Islet precursor cell (in vitro differentiated cells): ENCODE results near the gene NAE1.

Experiments used
- DNase-seq: peaks from one replicate; pipeline ENCODE4 v3.0.0-alpha.2; 2018

Gene NAE1

GRCh38 chr16:66849549-66849948 is 18.8 kb upstream of the NAE1 start:
- peak; percentile 36 for DNase-seq

DNA sequence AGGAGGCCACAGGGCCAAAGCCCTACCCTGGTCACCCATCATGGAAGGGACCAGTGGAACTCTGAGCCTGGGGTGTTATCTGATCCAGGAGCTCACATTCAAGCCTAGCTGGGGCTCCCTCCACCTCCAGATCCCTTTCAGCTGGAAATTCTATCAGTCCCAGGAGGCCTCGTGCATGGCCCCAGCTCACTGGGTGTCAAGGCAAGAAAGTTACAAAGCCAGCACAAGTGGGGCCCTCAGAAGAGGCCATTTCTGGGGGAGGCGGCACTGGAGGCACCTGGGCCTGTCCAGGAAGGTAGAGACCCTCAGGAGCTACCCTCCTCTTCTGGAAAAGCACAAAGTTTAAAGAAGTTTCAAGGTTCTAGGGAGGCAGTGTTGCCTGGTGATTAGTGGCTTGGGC is 18.2 kb upstream of the NAE1 start:
- DNase-seq, result peak; percentile 45

DNA sequence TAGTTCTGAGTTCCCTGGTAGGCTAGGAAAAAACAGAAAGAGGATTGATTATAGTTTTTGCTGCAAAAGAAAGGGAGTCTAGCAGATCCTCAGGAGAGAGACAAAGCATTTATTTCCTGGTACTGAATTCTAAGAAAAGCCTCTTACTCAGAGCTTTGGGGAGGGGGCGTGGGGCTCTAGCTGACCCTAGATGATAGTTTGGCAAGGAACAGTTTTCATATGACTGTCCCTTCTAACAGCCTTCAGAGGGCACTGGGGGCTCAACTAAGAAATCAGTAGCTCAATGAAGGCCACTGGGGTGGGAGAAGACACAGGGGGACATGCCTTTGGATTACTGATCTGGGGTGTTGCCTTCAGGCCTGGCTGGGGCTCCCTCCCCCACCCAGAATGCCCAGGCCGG is 17.4 kb upstream of the NAE1 start:
- DNase-seq, result no peak

GRCh38 chr16:66847533-66848067 is 16.8 kb upstream of the NAE1 start:
- peak; percentile 29 for DNase-seq

DNA sequence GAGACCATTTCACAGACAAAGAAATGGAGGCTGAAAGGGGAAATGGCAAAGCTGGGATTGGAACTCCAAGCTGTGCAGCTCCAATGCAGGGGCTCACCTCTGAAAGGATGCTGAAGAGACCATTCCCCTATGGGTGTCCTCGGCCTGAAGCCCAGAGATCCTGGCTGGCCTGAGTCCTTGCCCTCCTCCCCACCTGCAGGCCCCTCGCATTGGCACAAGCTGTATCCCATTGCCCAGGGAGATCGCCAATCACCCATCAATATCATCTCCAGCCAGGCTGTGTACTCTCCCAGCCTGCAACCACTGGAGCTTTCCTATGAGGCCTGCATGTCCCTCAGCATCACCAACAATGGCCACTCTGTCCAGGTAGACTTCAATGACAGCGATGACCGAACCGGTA is 16.1 kb upstream of the NAE1 start:
- DNase-seq, result no peak

DNA sequence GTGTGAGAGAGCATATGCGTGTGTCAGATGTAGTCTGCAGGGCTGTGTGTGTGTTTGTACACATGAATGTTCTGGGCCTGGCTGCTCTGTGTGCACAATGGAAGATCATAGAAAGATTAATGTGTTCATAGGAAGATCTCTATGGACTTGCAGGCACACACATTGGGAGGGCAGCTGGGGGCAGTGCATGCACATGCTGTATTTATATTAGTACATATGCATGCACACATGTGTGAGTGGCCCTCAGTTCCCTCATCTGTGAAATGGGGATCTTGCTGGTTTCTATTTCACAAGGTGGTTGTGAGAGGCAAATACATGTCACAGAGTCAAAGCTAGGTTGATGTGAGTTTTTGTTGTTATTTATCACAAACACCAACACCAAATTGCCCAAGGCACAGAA is 15.5 kb upstream of the NAE1 start:
- DNase-seq, result no peak

GRCh38 chr16:66845791-66846221 is 15.0 kb upstream of the NAE1 start:
- DNase-seq, result no peak

DNA sequence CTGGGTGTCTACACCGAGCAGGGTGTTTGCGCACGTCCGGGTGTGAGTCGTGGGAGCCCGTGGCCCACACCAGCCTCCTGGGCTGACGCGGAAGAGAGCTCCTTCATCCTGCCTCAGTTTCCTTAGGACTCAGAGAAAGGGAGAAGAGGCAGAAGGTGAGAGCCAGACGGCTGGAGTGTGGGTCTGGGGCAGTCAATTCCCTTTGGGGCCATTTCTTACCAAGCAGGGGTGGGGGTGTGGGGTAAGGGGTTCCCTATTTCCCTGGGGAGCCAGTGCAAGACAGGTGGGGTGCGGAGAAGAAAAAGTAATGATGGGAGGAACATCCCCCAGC is 14.3 kb upstream of the NAE1 start:
- DNase-seq, result no peak

GRCh38 chr16:66844342-66845079 is 13.7 kb upstream of the NAE1 start, which contains the start of gene CA7:
Gene CA7, plus strand, starts transcription at chr16:66844414. Its CDS starts 74 bp downstream, at chr16:66844488.
- peak; percentile 61 for DNase-seq

DNA sequence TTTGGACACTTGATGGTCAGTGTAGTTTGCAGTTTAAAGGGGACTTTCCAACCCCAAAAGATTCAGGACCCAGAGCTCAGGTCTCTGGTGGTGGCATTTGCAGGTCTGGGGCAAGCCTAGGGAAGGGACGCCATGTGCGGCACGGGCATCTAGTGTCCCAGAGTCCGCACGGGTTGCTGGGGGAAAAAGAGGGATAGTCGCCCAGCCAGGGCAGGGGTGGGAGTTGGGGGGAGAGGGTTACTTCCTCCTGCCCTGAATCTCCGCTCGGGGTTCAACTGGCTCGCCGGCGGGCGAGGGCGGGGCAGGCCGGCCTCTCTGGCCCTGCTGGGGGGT is 13.2 kb upstream of the NAE1 start:
- no peak for DNase-seq

DNA sequence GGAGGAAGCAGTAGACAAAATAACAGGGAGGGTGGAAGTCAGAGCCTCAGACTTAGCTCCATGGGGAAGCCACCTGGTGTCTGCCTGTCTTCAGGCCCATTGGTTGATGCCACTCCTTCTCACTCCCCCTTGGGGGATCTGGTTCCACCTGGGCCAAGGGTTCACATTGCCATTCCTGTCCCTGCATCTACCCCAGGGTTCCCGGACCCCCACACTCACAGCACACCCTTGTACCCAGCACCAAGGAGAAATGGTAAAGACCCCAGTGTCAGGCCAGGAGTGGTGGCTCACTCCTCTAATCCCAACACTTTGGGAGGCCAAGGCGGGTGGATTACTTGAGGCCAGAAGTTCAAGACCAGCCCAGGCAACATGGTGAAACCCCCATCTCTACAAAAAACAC is 12.4 kb upstream of the NAE1 start:
- no peak for DNase-seq

DNA sequence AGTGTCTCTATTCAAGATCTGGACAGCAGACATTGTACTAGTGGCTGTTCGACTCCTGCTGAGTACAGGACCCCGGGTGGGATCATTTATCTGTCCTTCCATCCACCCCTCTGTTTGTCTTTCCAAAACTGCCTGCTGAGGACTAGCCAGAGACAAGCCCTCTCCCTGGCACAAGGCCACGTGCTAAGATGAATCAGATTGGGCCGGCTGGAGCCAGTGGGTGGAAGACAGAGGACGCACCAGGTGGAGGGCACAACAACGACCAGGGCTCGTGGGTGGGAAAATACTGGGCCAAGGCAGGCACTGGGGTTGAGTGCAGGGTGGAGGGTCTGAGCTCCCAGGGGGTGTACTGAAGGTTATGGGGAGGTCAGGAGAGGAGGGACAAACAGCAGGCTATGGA is 12.0 kb upstream of the NAE1 start:
- no peak for DNase-seq

DNA sequence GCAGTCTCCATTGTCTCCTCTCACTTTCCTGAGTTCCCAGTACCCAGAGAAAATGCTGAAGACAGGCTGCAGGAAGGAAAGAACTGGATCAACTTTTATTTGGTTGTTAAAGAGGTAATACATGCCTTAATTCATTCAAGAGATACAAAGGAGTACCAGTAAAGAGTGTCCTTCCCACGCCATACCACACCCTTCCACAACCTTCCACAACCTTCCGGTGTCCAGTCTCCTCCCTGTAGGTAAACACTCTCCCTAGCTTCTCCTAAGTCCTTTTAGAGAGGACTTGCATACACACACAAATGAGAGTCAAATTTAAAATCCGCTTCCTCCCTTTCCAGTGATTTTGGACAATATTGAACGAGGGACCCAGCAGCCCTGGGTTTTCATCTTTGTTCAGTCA is 10.6 kb upstream of the NAE1 start:
- DNase-seq, result no peak

GRCh38 chr16:66840883-66841282 is 10.1 kb upstream of the NAE1 start:
- no peak for DNase-seq

DNA sequence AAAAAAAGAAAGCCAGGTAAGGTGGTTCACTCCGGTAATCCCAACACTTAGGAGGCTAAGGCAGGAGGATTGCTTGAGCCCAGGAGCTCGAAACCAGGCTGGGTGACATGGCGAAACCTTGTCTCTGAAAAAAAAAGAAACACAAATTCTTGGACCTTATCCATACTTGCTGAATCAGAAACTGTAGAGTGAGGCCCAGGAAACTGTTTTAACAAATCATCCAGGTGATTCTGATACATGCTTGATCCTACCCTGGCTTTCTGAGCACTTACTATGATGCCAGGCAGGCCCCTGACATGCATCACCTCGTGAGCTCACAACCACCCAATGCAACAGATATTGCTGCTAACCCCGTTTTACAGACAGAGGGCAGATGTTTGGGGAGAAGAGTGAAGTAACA is 4.0 kb upstream of the NAE1 start:
- no peak for DNase-seq

DNA sequence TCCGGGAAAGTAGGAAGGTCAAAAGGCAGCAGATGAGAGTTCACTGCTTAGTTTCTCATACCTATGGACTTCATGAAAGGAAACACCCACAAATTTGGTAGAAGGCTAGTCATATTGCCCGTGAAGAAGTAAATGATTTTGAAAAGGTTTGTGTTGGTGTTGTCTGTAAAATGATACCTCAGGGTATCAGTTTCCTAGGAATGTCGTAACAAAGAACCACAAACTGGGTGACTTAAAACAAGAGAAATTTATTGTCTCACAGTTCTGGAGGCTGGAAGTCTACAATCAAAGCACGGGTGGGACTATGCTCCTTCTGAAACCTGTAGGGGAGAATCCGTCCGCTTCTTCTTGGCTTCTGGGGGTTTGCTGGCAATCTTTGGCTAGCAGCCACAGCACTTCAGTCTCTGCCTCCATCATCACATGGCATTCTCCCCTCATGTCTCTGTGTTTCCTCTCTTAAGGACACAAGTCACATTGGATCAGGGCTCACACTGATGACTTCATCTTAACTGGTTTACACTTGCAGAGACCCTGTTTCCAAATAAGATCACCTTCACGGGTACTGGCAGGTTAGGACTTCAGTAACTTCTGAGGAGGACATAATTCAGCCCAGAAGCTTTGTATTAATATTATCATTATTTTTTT is 2.0 kb upstream of the NAE1 start:
- DNase-seq, result no peak

DNA sequence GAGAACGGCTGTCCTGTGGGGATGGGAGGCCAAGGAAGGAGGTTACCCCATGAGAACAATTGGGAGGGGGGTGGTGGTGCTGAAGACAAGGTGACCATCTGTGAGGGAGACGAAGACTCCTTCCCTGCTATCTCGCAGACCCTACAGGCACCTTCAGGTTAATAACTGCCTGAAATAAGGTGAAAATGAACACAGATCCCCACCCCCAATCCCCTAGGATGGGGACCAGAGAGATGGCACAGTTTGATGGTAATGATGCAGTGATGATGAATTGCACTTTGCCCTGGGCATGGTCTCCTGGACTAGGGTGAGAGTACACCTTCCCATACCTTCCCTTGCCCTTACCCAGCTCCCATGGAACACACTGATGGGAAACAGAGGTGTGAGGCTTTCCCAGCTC is 1.4 kb upstream of the NAE1 start:
- no peak for DNase-seq

DNA sequence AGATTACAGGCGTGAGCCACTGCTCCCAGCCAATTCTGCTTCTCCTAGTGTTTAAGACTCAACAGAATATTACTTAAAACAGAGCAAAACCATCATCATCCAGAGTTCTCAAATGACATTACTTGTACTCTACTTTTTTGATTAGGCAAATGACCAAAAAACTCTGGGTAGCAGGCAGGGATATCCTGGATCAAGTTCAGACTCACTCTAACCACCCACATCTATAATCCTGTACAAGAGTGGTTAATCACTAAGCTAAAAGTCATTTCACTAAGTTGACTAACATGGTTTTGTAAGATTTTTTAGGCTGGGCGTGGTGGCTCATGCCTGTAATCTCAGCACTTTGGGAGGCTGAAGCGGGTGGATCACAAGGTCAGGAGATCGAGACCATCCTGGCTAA is 6.8 kb downstream of the NAE1 start:
- DNase-seq, result no peak

GRCh38 chr16:66814734-66815133 is 16.0 kb downstream of the NAE1 start:
- DNase-seq, result no peak

DNA sequence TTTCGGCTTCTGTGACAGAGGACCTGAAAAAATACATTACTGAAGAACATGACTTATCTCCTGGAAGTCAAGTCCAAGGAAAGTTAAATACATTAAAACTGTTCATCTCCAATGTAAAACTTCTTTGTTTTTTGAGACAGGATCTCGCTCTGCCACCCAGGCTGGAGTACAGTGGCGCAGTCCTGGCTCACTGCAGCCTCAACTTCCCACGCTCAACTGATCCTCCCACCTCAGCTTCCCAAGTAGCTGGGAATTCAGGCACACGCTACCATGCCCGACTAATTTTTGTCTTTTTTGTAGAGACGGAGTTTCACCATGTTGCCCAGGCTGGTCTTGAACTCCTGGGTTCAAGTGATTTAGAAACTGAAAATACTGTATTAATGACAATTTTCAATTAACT is 19.7 kb downstream of the NAE1 start:
- DNase-seq, result no peak

GRCh38 chr16:66810391-66810790 is 20.4 kb downstream of the NAE1 start:
- no peak for DNase-seq

DNA sequence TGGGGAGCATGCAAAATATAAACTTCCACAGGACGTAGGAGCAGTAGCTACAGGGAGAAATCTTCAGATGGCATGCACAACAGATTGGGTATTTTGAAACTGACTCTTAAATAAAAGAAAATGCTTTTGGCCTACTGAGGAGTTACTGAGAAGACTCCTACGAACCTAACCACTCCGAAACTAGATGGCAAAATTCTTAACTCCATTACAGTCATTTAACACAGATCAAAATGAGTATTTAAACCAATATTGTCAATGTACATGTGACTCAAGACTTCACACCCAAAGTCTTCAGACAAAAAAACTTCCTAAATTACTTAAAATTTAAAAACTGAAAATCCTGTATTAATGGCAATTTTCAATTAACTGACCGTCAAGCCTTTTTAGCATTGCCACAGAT is 21.0 kb downstream of the NAE1 start:
- DNase-seq, result no peak

DNA sequence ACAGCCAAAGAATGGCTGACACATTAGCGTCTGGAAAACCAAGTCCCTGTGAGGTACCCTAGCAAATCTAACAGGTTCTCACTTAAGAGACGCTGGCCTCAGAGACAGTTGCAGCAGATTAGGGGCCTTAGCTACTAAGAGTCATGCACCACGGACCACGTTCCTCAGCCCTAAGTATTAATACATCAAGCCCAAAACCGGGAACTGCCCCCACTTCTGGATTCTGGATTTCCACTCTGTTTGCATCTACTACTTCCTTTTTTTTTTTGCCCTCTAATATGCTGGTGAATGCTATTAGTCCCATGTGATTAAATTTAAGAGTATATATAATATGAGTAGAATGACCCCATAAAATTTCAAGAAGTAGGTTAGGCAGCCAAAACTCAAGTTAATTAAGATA is 28.6 kb downstream of the NAE1 start:
- no peak for DNase-seq

GRCh38 chr16:66801320-66802105 is 29.3 kb downstream of the NAE1 start, which contains the start of gene TERB1:
Gene TERB1, minus strand, starts transcription at chr16:66801584. Its CDS starts 4,786 bp downstream, at chr16:66796798.
- DNase-seq, result no peak
